ENCODE results near the gene SDK2. TPM values are rescaled to one million over a fixed set of nuclear protein-coding genes. Genes with fewer than 3 reads are reported as not detected.

The SDK2 gene
- total RNA-seq, 2 donors from 2014 or later, result 1.5 to 5.6 TPM

DNA sequence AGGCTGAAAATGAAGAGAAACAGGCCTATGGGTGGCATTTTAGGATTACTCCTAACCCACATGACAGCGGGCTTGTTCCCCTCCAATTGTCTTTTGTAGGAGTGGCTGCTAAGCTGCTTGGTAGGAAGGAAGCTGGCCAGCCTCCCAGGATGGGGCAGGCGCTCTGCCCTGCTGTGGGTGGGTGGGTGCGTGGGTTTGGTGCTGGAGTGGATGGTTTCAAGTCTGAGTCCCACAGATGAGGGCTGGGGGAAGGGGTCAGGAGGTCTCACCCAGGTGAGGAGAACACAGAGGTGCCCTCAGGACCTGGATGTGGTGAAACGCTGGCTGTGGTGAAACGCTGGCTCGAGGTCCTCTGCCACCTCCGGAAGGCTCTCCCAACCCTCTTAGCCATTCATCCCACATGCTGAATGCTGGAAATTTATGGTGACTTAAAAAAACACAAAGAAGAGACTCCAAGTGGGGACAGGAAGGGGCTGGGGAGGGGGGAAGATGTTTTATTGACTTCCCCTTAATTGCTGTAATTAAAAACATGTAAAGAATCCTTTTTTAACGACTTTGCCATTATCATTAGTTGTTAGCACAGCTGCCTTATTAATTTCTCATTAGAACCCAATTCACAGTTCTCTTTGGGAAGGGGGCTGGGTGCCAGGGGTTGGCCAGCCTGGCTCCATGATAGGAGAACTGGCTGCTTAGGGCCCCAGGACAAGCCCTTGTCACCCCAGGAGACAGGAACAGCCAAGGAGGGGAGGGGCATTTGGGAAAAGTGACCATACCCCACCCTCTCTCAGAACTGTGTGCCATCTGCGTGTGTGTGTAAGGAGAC lies 178.9 kb downstream of the SDK2 start:
- Histone ChIP-seq H3K9me3 (peaks cover 0 to under 1% of the 10 kb centered on the region in 2 donors), H3K36me3 (no peaks in the 10 kb centered on the region), H3K4me3 (no peak overlapping the region), H3K4me1 (no peaks in the 10 kb centered on the region), H3K27me3 (no peaks in the 10 kb centered on the region), H3K27ac (no peak overlapping the region)
- TF ChIP-seq, protein P1, sequence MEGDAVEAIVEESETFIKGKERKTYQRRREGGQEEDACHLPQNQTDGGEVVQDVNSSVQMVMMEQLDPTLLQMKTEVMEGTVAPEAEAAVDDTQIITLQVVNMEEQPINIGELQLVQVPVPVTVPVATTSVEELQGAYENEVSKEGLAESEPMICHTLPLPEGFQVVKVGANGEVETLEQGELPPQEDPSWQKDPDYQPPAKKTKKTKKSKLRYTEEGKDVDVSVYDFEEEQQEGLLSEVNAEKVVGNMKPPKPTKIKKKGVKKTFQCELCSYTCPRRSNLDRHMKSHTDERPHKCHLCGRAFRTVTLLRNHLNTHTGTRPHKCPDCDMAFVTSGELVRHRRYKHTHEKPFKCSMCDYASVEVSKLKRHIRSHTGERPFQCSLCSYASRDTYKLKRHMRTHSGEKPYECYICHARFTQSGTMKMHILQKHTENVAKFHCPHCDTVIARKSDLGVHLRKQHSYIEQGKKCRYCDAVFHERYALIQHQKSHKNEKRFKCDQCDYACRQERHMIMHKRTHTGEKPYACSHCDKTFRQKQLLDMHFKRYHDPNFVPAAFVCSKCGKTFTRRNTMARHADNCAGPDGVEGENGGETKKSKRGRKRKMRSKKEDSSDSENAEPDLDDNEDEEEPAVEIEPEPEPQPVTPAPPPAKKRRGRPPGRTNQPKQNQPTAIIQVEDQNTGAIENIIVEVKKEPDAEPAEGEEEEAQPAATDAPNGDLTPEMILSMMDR (IDR thresholded peaks at IDR 0.05), result no peak
- DNase-seq (ENCODE audit: low spot score), result no peak

DNA sequence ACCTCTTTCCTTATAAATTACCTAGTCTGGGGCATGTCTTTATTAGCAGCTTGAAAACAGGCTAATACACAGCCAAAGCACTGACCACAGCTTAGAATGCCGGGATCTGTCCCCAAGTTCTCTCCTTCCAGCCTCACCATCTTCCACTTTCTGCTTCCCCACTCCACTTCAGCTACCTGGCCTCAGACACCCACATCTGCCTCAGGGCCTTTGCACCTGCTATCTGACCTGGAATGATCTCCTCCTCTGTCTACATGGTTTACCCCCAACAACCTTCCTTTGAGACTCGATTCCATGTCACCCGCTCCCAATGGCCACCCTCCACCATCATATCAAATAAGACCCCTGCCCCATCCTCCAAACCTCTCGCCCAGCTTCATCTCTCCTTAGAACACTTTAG lies 179.8 kb downstream of the SDK2 start:
- peaks cover 0 to 9% of the 10 kb centered on the region in 2 donors for H3K9me3 ChIP-seq
- H3K4me1 ChIP-seq, result no peaks in the 10 kb centered on the region
- no peak overlapping the region for H3K27ac ChIP-seq
- H3K36me3 ChIP-seq, result no peaks in the 10 kb centered on the region
- TF ChIP-seq, protein P1 (IDR thresholded peaks at IDR 0.05), result no peak
- no peak for DNase-seq (ENCODE audit: low spot score)
- H3K27me3 ChIP-seq, result no peaks in the 10 kb centered on the region
- H3K4me3 ChIP-seq, result no peak overlapping the region

DNA sequence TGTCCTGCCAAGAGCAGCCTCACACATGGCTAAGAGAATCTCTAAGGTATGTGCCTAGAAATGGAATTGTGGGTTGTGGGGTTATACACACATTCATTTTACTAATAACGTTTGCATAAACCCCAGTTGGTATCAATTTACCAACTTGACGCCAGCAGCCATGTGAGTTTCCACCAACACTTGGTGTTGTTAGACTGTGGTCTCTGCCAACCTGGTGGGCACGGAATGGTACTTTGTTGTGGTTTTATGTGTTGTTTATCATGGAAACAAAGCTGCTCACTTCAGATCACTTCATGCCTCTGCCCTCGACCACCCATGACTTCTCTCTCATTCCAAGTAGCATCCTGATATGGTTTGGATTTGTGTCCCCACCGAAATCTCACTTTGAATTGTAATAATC lies 180.4 kb downstream of the SDK2 start:
- Histone ChIP-seq H3K4me3 (no peak overlapping the region), H3K27ac (no peak overlapping the region), H3K36me3 (no peaks in the 10 kb centered on the region), H3K9me3 (peaks cover 0 to 9% of the 10 kb centered on the region in 2 donors), H3K4me1 (no peaks in the 10 kb centered on the region), H3K27me3 (no peaks in the 10 kb centered on the region)
- DNase-seq (ENCODE audit: low spot score), result no peak
- TF ChIP-seq, protein P1 (IDR thresholded peaks at IDR 0.05), result no peak

DNA sequence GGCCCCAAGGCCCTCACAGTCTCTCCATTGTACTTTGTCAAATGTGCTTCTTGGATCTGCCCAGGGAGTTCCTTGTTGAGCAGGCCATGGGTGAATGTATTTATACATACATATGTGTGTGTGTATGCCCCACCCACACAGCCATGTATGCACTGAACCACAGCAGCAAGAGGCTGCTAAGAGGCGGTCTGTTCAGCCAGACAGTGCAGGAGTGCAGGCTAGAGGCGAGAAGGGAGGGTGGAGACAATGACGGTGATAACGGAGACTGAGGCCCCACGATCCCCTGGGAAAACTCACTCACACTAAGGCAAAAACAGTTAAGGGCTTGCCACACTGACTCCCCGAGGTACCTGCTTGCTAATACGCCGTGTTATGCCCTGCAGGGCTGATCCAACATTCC lies 181.4 kb downstream of the SDK2 start:
- Histone ChIP-seq H3K27me3 (no peaks in the 10 kb centered on the region), H3K4me3 (no peak overlapping the region), H3K4me1 (no peaks in the 10 kb centered on the region), H3K27ac (no peak overlapping the region), H3K36me3 (no peaks in the 10 kb centered on the region), H3K9me3 (peaks cover 0 to 9% of the 10 kb centered on the region in 2 donors)
- no peak for DNase-seq (ENCODE audit: low spot score)
- TF ChIP-seq, protein P1 (IDR thresholded peaks at IDR 0.05), result no peak

DNA sequence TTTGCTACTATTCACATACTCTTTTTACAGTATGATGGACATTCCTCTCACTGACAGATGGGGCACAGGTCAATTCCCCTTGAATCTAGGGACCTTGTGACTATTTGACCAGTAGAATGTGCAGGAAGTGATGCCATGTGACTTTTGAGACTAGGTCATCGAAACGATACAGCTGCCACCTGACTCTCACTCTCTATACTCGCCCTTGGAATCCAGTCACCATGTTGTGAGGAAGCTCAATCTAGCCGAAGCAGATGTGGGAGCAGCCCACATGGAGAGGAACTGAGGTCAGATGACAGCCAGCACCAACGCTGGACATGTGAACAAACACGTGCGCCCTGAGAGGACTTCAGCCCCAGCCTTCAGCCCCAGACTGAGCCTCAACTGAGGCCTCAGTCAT lies 184.3 kb downstream of the SDK2 start:
- TF ChIP-seq, protein P1 (IDR thresholded peaks at IDR 0.05), result no peak
- Histone ChIP-seq H3K4me3 (no peak overlapping the region), H3K27ac (no peak overlapping the region), H3K27me3 (no peaks in the 10 kb centered on the region), H3K36me3 (no peaks in the 10 kb centered on the region), H3K4me1 (no peaks in the 10 kb centered on the region), H3K9me3 (peaks cover 0 to 9% of the 10 kb centered on the region in 2 donors)
- no peak for DNase-seq (ENCODE audit: low spot score)

All from right atrium auricular region (tissue), 2 donors.